Ishikawa (cell line): ENCODE data around the gene MST1R.

Experiments
- CEBPB ChIP-seq: IDR thresholded peaks from 2 replicates; pipeline ENCODE4 v1.6.1; 2012
- EGR1 ChIP-seq: IDR thresholded peaks from 2 replicates; pipeline ENCODE4 v1.6.1; 2012
- EP300 ChIP-seq: IDR thresholded peaks from 2 replicates; pipeline ENCODE4 v1.6.1; 2012; ENCODE audit warnings: borderline replicate concordance
- RAD21 ChIP-seq: IDR thresholded peaks from 2 replicates; pipeline ENCODE4 v1.6.1; 2012; ENCODE audit warnings: low read depth
- TAF1 ChIP-seq: IDR thresholded peaks from 2 replicates; pipeline ENCODE4 v1.6.1; 2012; ENCODE audit warnings: low read depth, mild to moderate bottlenecking
- TCF12 ChIP-seq: IDR thresholded peaks from 2 replicates; pipeline ENCODE4 v1.6.1; 2012; ENCODE audit warnings: low read depth
- TF ChIP-seq, protein P1 (sequence below): IDR thresholded peaks from 2 replicates; pipeline ENCODE4 v1.6.1; 2012

DNA sequence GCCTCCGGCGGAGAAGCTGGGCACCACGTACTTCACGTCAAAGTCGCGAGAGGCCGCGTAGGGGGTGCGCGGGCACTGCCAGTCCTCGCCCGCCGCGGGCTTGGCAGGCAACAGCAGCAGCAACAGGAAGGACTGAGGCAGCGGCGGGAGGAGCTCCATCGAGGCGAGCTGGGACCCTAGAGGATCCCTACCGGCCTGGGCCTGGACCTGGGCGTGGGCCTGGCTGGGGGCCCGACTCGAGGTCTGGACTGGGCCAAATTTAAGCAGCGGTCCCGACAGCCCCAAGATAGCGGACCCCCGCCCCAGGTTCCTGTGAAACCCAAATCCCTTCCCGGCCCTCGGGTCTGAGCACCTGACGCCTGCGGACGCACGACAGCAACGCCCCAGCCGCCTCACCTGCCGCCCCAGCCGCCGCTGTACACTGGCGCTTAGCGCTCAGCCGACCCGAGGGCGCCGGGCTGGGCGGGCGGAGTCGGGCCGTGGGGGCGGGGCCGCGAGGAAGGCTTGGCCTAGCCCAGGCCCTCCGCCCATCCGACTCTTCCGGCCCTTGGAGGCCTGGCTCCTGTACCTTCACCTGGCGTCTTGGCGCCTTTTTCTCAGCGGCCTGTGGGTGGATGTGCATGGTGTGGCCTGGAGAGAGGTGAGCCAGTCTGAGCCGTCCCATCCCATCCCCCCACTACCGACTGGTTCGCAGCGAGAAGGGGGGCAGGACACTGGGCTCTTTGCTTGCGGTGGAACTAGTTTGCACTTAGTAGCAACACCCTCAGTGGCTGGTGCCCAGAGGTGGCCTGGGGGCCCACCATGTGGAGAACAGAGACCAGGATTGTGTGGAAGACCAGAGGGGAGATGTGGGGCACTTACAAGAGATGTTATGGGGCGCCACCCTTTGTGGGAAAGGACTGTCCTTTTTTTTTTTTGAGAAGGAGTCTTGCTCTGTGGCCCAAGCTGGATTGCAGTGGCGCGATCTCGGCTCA lies at the start of gene MST1R:
- TF ChIP-seq TAF1, result peak; percentile 59
- TF ChIP-seq CEBPB, result no peak
- no peak for TF ChIP-seq RAD21
- TF ChIP-seq EGR1, result 0 out of 2 replicates have a peak, but pooled peaks have one; percentile 17
- TF ChIP-seq, protein P1, sequence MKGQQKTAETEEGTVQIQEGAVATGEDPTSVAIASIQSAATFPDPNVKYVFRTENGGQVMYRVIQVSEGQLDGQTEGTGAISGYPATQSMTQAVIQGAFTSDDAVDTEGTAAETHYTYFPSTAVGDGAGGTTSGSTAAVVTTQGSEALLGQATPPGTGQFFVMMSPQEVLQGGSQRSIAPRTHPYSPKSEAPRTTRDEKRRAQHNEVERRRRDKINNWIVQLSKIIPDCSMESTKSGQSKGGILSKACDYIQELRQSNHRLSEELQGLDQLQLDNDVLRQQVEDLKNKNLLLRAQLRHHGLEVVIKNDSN, result no peak
- no peak for TF ChIP-seq TCF12
- no peak for TF ChIP-seq EP300
